SK-N-SH (cell line): Measurements from ENCODE around the gene ERC1.

Source experiments
- CHD2 ChIP-seq: fragments of 150-350 bp; IDR thresholded peaks from 2 replicates; pipeline ENCODE4 v1.6.1; 2018; ENCODE audit warnings: low read length; ENCODE audit not compliant: partially characterized antibody
- CTCF ChIP-seq: fragments of 200-600 bp; sonication (generic); IDR thresholded peaks from 2 replicates; pipeline ENCODE4 v1.6.1; 2017; ENCODE audit warnings: antibody characterized with exemption, mild to moderate bottlenecking, moderate library complexity
- ELF1 ChIP-seq: IDR thresholded peaks from 2 replicates; pipeline ENCODE4 v1.4.0; 2012
- EP300 ChIP-seq, 2 experiments: IDR thresholded peaks; 2 replicates each; pipeline versions ENCODE4 v1.4.0 to v1.6.1; 2012; ENCODE audit warnings: borderline replicate concordance in 1 of 2, low read depth in 1 of 2, low read length in 1 of 2
- EZH2phosphoT487 ChIP-seq: fragments of 200-600 bp; sonication (generic); IDR thresholded peaks from 2 replicates; pipeline ENCODE4 v1.6.1; 2017; ENCODE audit warnings: low read depth, mixed run types, mild to moderate bottlenecking, antibody characterized with exemption, moderate library complexity, borderline replicate concordance
- FOXM1 ChIP-seq: IDR thresholded peaks from 2 replicates; pipeline ENCODE4 v1.4.0; 2012; ENCODE audit warnings: low read depth, mild to moderate bottlenecking
- POLR2AphosphoS5 ChIP-seq: IDR thresholded peaks from 2 replicates; pipeline ENCODE4 v1.6.1; 2012; ENCODE audit warnings: low read depth, low read length
- RCOR1 ChIP-seq: fragments of 150-350 bp; IDR thresholded peaks from 2 replicates; pipeline ENCODE4 v1.6.1; 2017; ENCODE audit warnings: antibody characterized with exemption, low read length

- TF ChIP-seq FOXM1 (no peak), EP300 (IDR thresholded peaks at IDR 0.05; ENCODE audit: borderline replicate concordance in 1 of 2, low read depth in 1 of 2, low read length in 1 of 2) (no peak), CTCF (no peak), POLR2AphosphoS5 (no peak), EZH2phosphoT487 (no peak), RCOR1 (no peak), CHD2 (no peak), ELF1 (no peak)
Observed at GRCh38 chr12:946631-947030, 44.4 kb upstream of the ERC1 start.
